Trophoblast cell (in vitro differentiated cells and primary cell): ENCODE results near the gene TBC1D16.

ENCODE experiments used
- DNase-seq, 2 donors: peaks; one replicate each; pipeline ENCODE4 v3.0.0-alpha.2; 2016
- H2AFZ ChIP-seq: 2 replicates; pipeline ENCODE4 v1.6.1; 2013; ENCODE audit warnings: low read length, moderate library complexity, mild to moderate bottlenecking; ENCODE audit not compliant: insufficient read depth, poor library complexity
- H2AK5ac ChIP-seq: 2 replicates; pipeline ENCODE4 v1.6.1; 2013; ENCODE audit warnings: mild to moderate bottlenecking, low read length
- H2BK120ac ChIP-seq: 2 replicates; pipeline ENCODE4 v1.6.1; 2013; ENCODE audit warnings: low read length, mild to moderate bottlenecking, moderate library complexity; ENCODE audit not compliant: insufficient read depth, poor library complexity
- H2BK12ac ChIP-seq: 2 replicates; pipeline ENCODE4 v1.6.1; 2013; ENCODE audit warnings: mild to moderate bottlenecking, low read length, moderate library complexity
- H2BK5ac ChIP-seq: 2 replicates; pipeline ENCODE4 v1.6.1; 2013; ENCODE audit warnings: low read length, low read depth, moderate library complexity, mild to moderate bottlenecking; ENCODE audit not compliant: poor library complexity
- H3K14ac ChIP-seq: 2 replicates; pipeline ENCODE4 v1.6.1; 2013; ENCODE audit warnings: mild to moderate bottlenecking, low read length
- H3K18ac ChIP-seq: 2 replicates; pipeline ENCODE4 v1.6.1; 2013; ENCODE audit warnings: mild to moderate bottlenecking, low read length
- H3K23ac ChIP-seq: 2 replicates; pipeline ENCODE4 v1.6.1; 2013; ENCODE audit warnings: low read length
- H3K27ac ChIP-seq: 2 replicates; pipeline ENCODE4 v1.5.1; 2013; ENCODE audit warnings: low read depth, mild to moderate bottlenecking, inconsistent platforms, low read length, moderate library complexity
- H3K27me3 ChIP-seq: 2 replicates; pipeline ENCODE4 v1.6.1; 2013; ENCODE audit warnings: inconsistent platforms, mild to moderate bottlenecking, low read length, moderate library complexity; ENCODE audit not compliant: insufficient read depth
- H3K36me3 ChIP-seq, 2 experiments: 1 replicate in 1 of 2; 2 replicates in 1 of 2; pipeline ENCODE4 v1.6.1; 2013; ENCODE audit warnings: low read length in 2 of 2, mild to moderate bottlenecking in 2 of 2, moderate library complexity in 1 of 2; ENCODE audit not compliant: insufficient read depth in 2 of 2, control insufficient read depth in 1 of 2
- H3K4ac ChIP-seq: 2 replicates; pipeline ENCODE4 v1.6.1; 2013; ENCODE audit warnings: low read depth, mild to moderate bottlenecking, low read length, moderate library complexity
- H3K4me1 ChIP-seq, 2 experiments: 1 replicate in 1 of 2; 2 replicates in 1 of 2; pipeline ENCODE4 v1.6.1; 2013; ENCODE audit warnings: low read length in 2 of 2, mild to moderate bottlenecking in 2 of 2, moderate library complexity in 1 of 2; ENCODE audit not compliant: insufficient read depth in 2 of 2, control insufficient read depth in 1 of 2
- H3K4me2 ChIP-seq: 2 replicates; pipeline ENCODE4 v1.6.1; 2013; ENCODE audit warnings: inconsistent platforms, mild to moderate bottlenecking, low read length, moderate library complexity
- H3K4me3 ChIP-seq: 2 replicates; pipeline ENCODE4 v1.5.1; 2013; ENCODE audit warnings: mild to moderate bottlenecking, low read depth, low read length, inconsistent platforms
- H3K79me1 ChIP-seq: one replicate; pipeline ENCODE4 v1.6.1; 2013; ENCODE audit warnings: low read length
- H3K79me2 ChIP-seq: 2 replicates; pipeline ENCODE4 v1.6.1; 2013; ENCODE audit warnings: low read length, mild to moderate bottlenecking; ENCODE audit not compliant: control insufficient read depth, insufficient read depth, poor library complexity
- H3K9ac ChIP-seq: 2 replicates; pipeline ENCODE4 v1.6.1; 2013; ENCODE audit warnings: mild to moderate bottlenecking, low read length
- H3K9me3 ChIP-seq: 2 replicates; pipeline ENCODE4 v1.6.1; 2013; ENCODE audit warnings: low read depth, mild to moderate bottlenecking, control low read depth, inconsistent platforms, low read length; ENCODE audit not compliant: insufficient read depth
- H4K12ac ChIP-seq: 2 replicates; pipeline ENCODE4 v1.6.1; 2013; ENCODE audit warnings: low read depth, mild to moderate bottlenecking, low read length, moderate library complexity
- H4K8ac ChIP-seq: 2 replicates; pipeline ENCODE4 v1.6.1; 2013; ENCODE audit warnings: low read depth, mild to moderate bottlenecking, low read length, moderate library complexity
- H4K91ac ChIP-seq: one replicate; pipeline ENCODE4 v1.6.1; 2013; ENCODE audit warnings: low read depth, mild to moderate bottlenecking, low read length, moderate library complexity
- WGBS: extraction: QIAGEN DNeasy Blood & Tissue Kit; methylation state at CpG from one replicate; pipeline ENCODE4 v1.1.7; 2013; ENCODE audit warnings: missing lambda C conversion rate; ENCODE audit not compliant: insufficient read length, insufficient coverage; ENCODE audit errors: extremely low coverage; 5-methylcytosine and 5-hydroxymethylcytosine counted together

Gene TBC1D16

GRCh38 chr17:79982986-79983385 lies 52.7 kb downstream of the TBC1D16 start:
- no peaks in the 10 kb centered on the region for H3K79me1 ChIP-seq
- no peaks in the 10 kb centered on the region for H3K27me3 ChIP-seq
- peaks cover 2% of the 10 kb centered on the region for H3K9me3 ChIP-seq
- no peak overlapping the region for H2BK12ac ChIP-seq
- no peak overlapping the region for H3K18ac ChIP-seq
- peaks cover 0 to 2% of the 10 kb centered on the region in 2 experiments for H3K36me3 ChIP-seq
- no peak overlapping the region for H4K91ac ChIP-seq
- H3K79me2 ChIP-seq, result no peaks in the 10 kb centered on the region
- no peak overlapping the region for H2AK5ac ChIP-seq
- H3K27ac ChIP-seq, result no peak overlapping the region
- no peak overlapping the region for H3K4me3 ChIP-seq
- no peak overlapping the region for H2AFZ ChIP-seq
- H2BK5ac ChIP-seq, result no peak overlapping the region
- no peak overlapping the region for H4K8ac ChIP-seq
- H3K4me2 ChIP-seq, result no peak overlapping the region
- no peak overlapping the region for H3K14ac ChIP-seq
- H2BK120ac ChIP-seq, result no peak overlapping the region
- WGBS, result no CpG with 5 or more reads among the region's 17 CpGs
- H3K4me1 ChIP-seq, result peaks cover 3 to 9% of the 10 kb centered on the region in 2 experiments
- H3K9ac ChIP-seq, result no peak overlapping the region
- H4K12ac ChIP-seq, result no peak overlapping the region
- no peak overlapping the region for H3K4ac ChIP-seq
- no peak overlapping the region for H3K23ac ChIP-seq
- no peak for DNase-seq

DNA sequence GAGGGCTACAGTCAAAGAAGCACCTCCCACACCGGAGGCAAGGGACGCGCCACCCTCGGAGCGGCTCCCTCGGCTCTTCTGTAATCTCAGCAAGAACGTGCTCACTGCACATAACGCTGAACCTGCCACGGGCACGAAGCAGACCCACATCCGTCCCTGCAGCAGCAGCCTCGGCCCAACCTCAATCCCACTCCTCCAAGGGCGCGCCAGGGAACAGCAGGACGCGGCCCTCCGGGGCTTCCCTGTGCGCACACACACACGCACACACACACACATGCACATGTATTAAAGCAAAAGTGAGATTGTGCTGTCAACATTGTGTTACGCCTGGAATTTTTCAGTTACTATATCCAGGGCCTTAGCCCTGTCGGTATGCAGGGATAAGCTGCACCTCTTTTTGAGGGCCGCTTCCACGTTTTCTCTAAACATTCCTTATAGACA lies 54.0 kb downstream of the TBC1D16 start:
- H3K27ac ChIP-seq, result no peak overlapping the region
- H3K36me3 ChIP-seq, result peaks cover 2 to 4% of the 10 kb centered on the region in 2 experiments
- H2BK12ac ChIP-seq, result no peak overlapping the region
- no peak overlapping the region for H2AK5ac ChIP-seq
- no CpG with 5 or more reads among the region's 23 CpGs for WGBS
- H2BK5ac ChIP-seq, result no peak overlapping the region
- no peak for DNase-seq
- no peak overlapping the region for H3K14ac ChIP-seq
- H3K23ac ChIP-seq, result no peak overlapping the region
- H3K4me3 ChIP-seq, result no peak overlapping the region
- no peaks in the 10 kb centered on the region for H3K79me1 ChIP-seq
- H2BK120ac ChIP-seq, result no peak overlapping the region
- H4K12ac ChIP-seq, result no peak overlapping the region
- no peak overlapping the region for H3K4me2 ChIP-seq
- H4K8ac ChIP-seq, result no peak overlapping the region
- H3K4me1 ChIP-seq, result peaks cover 0 to 3% of the 10 kb centered on the region in 2 experiments
- no peak overlapping the region for H3K9ac ChIP-seq
- no peak overlapping the region for H3K18ac ChIP-seq
- H4K91ac ChIP-seq, result no peak overlapping the region
- no peak overlapping the region for H2AFZ ChIP-seq
- H3K4ac ChIP-seq, result no peak overlapping the region
- peaks cover 2% of the 10 kb centered on the region for H3K9me3 ChIP-seq
- no peaks in the 10 kb centered on the region for H3K27me3 ChIP-seq
- H3K79me2 ChIP-seq, result no peaks in the 10 kb centered on the region

DNA sequence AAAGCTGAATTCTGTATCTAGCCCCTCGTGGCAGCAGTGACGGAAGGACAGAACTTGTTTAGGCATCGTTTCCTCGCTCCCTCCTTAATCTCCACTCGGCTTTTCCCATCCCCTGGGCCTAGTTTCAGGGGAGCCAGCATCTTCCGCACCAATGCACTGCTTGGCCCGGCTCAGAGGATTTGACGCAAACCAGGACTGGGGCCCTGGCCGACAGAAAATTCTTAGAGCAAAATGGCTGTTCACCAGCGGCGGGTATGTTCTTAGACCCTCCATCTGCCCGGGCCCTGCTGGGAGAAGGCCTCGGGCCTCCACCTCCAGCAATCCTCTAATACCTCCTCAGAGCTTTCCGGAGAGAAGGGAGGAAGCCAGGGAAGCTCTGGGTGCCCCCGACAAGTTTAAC lies 54.6 kb downstream of the TBC1D16 start:
- no peak overlapping the region for H2BK12ac ChIP-seq
- no peak overlapping the region for H3K9ac ChIP-seq
- no peak overlapping the region for H3K27ac ChIP-seq
- H2BK5ac ChIP-seq, result no peak overlapping the region
- no peak overlapping the region for H2AK5ac ChIP-seq
- H3K4ac ChIP-seq, result no peak overlapping the region
- H4K91ac ChIP-seq, result no peak overlapping the region
- H4K12ac ChIP-seq, result no peak overlapping the region
- peaks cover 0 to 3% of the 10 kb centered on the region in 2 experiments for H3K4me1 ChIP-seq
- H3K23ac ChIP-seq, result no peak overlapping the region
- no peaks in the 10 kb centered on the region for H3K79me2 ChIP-seq
- peaks cover 2% of the 10 kb centered on the region for H3K9me3 ChIP-seq
- DNase-seq, result no peak
- no peaks in the 10 kb centered on the region for H3K27me3 ChIP-seq
- H3K79me1 ChIP-seq, result no peaks in the 10 kb centered on the region
- no peak overlapping the region for H3K14ac ChIP-seq
- WGBS, result no CpG with 5 or more reads among the region's 15 CpGs
- H3K18ac ChIP-seq, result no peak overlapping the region
- H4K8ac ChIP-seq, result no peak overlapping the region
- no peak overlapping the region for H2BK120ac ChIP-seq
- H3K4me2 ChIP-seq, result no peak overlapping the region
- peaks cover 4 to 5% of the 10 kb centered on the region in 2 experiments for H3K36me3 ChIP-seq
- H3K4me3 ChIP-seq, result no peak overlapping the region
- no peak overlapping the region for H2AFZ ChIP-seq

DNA sequence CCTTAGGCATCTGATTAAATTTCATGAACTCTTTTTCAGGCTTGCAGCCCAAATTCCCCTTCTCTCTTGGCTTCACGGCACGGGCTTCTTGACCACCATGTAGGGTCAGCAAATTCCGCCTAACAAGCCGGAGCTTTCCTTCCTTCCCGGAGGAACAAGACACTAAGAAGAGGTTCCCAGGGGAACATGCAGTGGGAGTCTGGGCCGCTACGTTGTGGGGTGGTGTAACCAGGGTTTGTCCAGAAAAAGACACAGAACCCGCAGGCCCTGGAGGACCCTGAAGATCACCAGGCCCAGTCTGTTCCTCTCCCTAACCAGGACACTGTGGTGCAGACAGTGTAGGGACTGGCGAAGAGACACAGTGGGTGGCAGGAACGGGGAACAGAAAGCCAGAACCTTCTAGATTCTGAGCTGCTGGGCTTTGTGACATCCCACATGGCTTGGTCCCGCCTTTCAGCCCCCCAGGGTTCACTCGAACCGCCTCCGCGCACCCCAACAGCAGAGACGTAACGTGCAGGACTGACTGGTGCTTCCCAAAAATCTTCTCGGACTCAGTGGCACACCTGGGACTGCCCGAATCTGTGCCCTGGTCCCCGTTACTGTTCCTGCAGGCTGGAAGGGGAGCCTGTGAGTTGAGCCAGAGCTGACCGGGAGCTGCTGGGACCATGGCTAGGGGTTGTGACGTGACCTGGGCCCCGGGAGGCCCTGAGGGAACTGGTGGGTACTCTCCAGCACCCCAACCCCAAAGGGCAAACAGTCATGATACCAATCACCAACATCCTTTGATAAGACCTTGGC lies 55.2 kb downstream of the TBC1D16 start:
- H3K4me3 ChIP-seq, result no peak overlapping the region
- no peak overlapping the region for H3K4me2 ChIP-seq
- H4K8ac ChIP-seq, result no peak overlapping the region
- no peak overlapping the region for H2BK12ac ChIP-seq
- H3K9me3 ChIP-seq, result peaks cover 2% of the 10 kb centered on the region
- no peak overlapping the region for H3K14ac ChIP-seq
- no peaks in the 10 kb centered on the region for H3K27me3 ChIP-seq
- H3K4ac ChIP-seq, result no peak overlapping the region
- H3K79me1 ChIP-seq, result no peaks in the 10 kb centered on the region
- H2AFZ ChIP-seq, result no peak overlapping the region
- no peak overlapping the region for H2BK120ac ChIP-seq
- WGBS, result no CpG with 5 or more reads among the region's 23 CpGs
- no peak overlapping the region for H2AK5ac ChIP-seq
- H3K23ac ChIP-seq, result no peak overlapping the region
- no peak overlapping the region for H4K91ac ChIP-seq
- no peak overlapping the region for H3K27ac ChIP-seq
- H3K4me1 ChIP-seq, result peaks cover 0 to 3% of the 10 kb centered on the region in 2 experiments
- H3K36me3 ChIP-seq, result peaks cover 4 to 5% of the 10 kb centered on the region in 2 experiments
- H3K79me2 ChIP-seq, result no peaks in the 10 kb centered on the region
- DNase-seq, result no peak
- H2BK5ac ChIP-seq, result no peak overlapping the region
- no peak overlapping the region for H3K9ac ChIP-seq
- no peak overlapping the region for H4K12ac ChIP-seq
- no peak overlapping the region for H3K18ac ChIP-seq
